Natural killer cell (primary cell): Measurements from ENCODE around the gene PRDM13. TPM values are rescaled to one million over a fixed set of nuclear protein-coding genes. Genes with fewer than 3 reads are reported as not detected.

Experiments
- ATAC-seq, 3 donors: fragments of 150-1000 bp in 2 of 3; fragments of 200-7000 bp in 1 of 3; cut with Tn5 transposase; 1 replicate in 1 of 3; 2 replicates in 2 of 3; pipeline ENCODE4 v1.10.0; 2021; ENCODE audit warnings: mild to moderate bottlenecking in 2 of 3, moderate library complexity in 2 of 3
- DNase-seq, 2 donors: peaks; one replicate each; pipeline versions ENCODE4 v3.0.0 to v3.0.0-alpha.2; 2013 to 2021; ENCODE audit warnings: mixed read lengths in 1 of 2
- H3K27ac ChIP-seq: one replicate; pipeline ENCODE4 v1.5.1; 2013; ENCODE audit warnings: mild to moderate bottlenecking, low read length
- H3K27me3 ChIP-seq: one replicate; pipeline ENCODE4 v1.6.1; 2013; ENCODE audit warnings: low read length; ENCODE audit not compliant: control insufficient read depth, insufficient read depth
- H3K36me3 ChIP-seq: one replicate; pipeline ENCODE4 v1.6.1; 2013; ENCODE audit warnings: low read length; ENCODE audit not compliant: control insufficient read depth, insufficient read depth
- H3K4me1 ChIP-seq: one replicate; pipeline ENCODE4 v1.6.1; 2013; ENCODE audit warnings: low read length; ENCODE audit not compliant: control insufficient read depth, insufficient read depth
- H3K4me3 ChIP-seq: one replicate; pipeline ENCODE4 v1.5.1; 2013; ENCODE audit warnings: low read length
- H3K9me3 ChIP-seq: one replicate; pipeline ENCODE4 v1.6.1; 2013; ENCODE audit warnings: low read length; ENCODE audit not compliant: control insufficient read depth, insufficient read depth
- H3K27ac Mint-ChIP-seq, 2 donors: one replicate each; pipeline ENCODE4 v1.8.0; 2022; ENCODE audit warnings: mild to moderate bottlenecking in 2 of 2, mixed read lengths in 2 of 2, moderate library complexity in 1 of 2
- H3K27me3 Mint-ChIP-seq, 2 donors: one replicate each; pipeline ENCODE4 v1.8.0; 2022; ENCODE audit warnings: low read depth in 2 of 2, mixed read lengths in 2 of 2
- H3K36me3 Mint-ChIP-seq: one replicate; pipeline ENCODE4 v1.8.0; 2022; ENCODE audit warnings: mixed read lengths
- H3K4me1 Mint-ChIP-seq, 2 donors: one replicate each; pipeline ENCODE4 v1.8.0; 2022; ENCODE audit warnings: mixed read lengths in 2 of 2
- H3K4me3 Mint-ChIP-seq: one replicate; pipeline ENCODE4 v1.8.0; 2022; ENCODE audit warnings: mild to moderate bottlenecking, moderate library complexity, mixed read lengths
- H3K9me3 Mint-ChIP-seq, 2 donors: one replicate each; pipeline ENCODE4 v1.8.0; 2022; ENCODE audit warnings: mixed read lengths in 2 of 2
- CTCF ChIP-seq: fragments of 200-600 bp; IDR thresholded peaks from one replicate; pipeline ENCODE4 v1.8.0; 2022; ENCODE audit warnings: antibody characterized with exemption
- WGBS: methylation state at CpG from one replicate; pipeline ENCODE4 v1.1.7; 2013; ENCODE audit warnings: missing lambda C conversion rate; ENCODE audit not compliant: insufficient coverage; 5-methylcytosine and 5-hydroxymethylcytosine counted together
- intact Hi-C: fragments of 100-400 bp; cut with micrococcal nuclease; formaldehyde crosslinking; loops from one replicate; pipeline ENCODE4 v1.14.2; 2022
- total RNA-seq, 4 donors: library from RNA; stranded (reverse); fragments of 120-200 nt in 1 of 4; gene quantifications; one replicate each; pipeline versions ENCODE4 v1.2.3 to v1.2.4, GENCODE V29; 2013 to 2022

Gene PRDM13
- total RNA-seq, 3 donors from 2014 or later (not counting 1 experiment from before 2014, with no cell fraction given) = not detected

- Histone ChIP-seq H3K4me1 (peaks cover 37% of the 10 kb centered on the region), H3K27me3 (peaks cover 74% of the 10 kb centered on the region), H3K4me3 (no peak overlapping the region), H3K36me3 (no peaks in the 10 kb centered on the region), H3K27ac (no peak overlapping the region), H3K9me3 (no peaks in the 10 kb centered on the region)
- Mint-ChIP-seq H3K27me3 (peaks cover 80 to 94% of the 10 kb centered on the region in 2 donors), H3K27ac (no peak overlapping the region), H3K9me3 (no peaks in the 10 kb centered on the region), H3K36me3 (no peaks in the 10 kb centered on the region), H3K4me1 (peaks cover 34 to 35% of the 10 kb centered on the region in 2 donors), H3K4me3 (peak overlapping the region; percentile 68)
- peak; percentile 15 to 38 (median 27) for ATAC-seq
- WGBS = 7% methylated on average over 54 of the region's 54 CpGs
- peak in 1 of 2 donors; percentile 32 for DNase-seq
- TF ChIP-seq CTCF = no peak
- intact Hi-C loops = no loop called here
Observed at GRCh38 chr6:99602520-99603420, 3.9 kb upstream of the PRDM13 start.

DNA sequence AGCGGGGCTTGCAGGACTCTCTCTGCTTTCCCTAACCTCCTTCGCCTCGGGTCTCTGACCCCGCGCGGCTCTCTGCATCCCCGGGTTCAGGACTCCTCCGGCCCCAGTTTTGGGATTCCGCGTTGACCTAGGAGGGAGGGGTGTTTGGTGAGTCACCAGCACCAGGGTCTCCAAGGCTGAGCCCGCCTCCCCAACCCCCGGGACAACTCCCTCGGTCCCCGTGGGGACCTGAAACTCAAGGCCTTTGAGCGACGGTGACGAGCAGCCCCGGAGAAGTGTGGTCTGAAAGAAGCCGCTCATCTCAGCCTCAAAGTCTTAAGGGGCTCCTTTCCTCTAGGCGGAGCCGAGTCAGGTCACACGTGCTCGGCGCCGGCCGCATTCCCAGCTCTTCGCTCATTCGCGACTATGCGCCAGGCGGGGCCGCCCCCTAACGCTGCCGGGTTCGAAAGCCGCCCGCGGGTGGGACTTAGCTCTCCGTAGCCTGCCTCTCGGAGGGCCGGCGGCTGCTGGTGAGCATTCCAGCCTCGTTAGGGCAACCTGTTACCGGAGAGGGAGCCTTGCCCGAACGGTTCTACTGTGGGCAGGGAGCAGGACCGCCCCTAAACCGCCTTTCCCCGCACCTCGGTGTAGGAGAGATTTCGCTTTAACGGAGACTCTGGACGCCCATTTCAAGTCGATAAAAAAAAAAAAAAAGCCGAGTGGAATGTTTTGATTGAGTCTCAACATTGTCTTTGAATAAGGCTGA, 3.0 kb upstream of the PRDM13 start:
- intact Hi-C loops = loop anchor here (2.0 kb wide), 1 partner anchor 13 kb away; no protein-coding TSS in a partner anchor
- H3K27ac ChIP-seq = no peak overlapping the region
- Mint-ChIP-seq H3K27me3 (peaks cover 80 to 94% of the 10 kb centered on the region in 2 donors), H3K4me1 (peaks cover 34 to 35% of the 10 kb centered on the region in 2 donors), H3K36me3 (no peaks in the 10 kb centered on the region), H3K4me3 (peak overlapping the region; percentile 80), H3K9me3 (no peaks in the 10 kb centered on the region), H3K27ac (no peak overlapping the region)
- TF ChIP-seq CTCF = no peak
- peaks cover 80% of the 10 kb centered on the region for H3K27me3 ChIP-seq
- peak overlapping the region; percentile 13 for H3K4me3 ChIP-seq
- peaks cover 38% of the 10 kb centered on the region for H3K4me1 ChIP-seq
- peak; percentile 31 to 59 (median 46) for ATAC-seq
- no peaks in the 10 kb centered on the region for H3K9me3 ChIP-seq
- WGBS = 2% methylated on average over 53 of the region's 55 CpGs
- peak in 1 of 2 donors; percentile 54 for DNase-seq
- no peaks in the 10 kb centered on the region for H3K36me3 ChIP-seq

DNA sequence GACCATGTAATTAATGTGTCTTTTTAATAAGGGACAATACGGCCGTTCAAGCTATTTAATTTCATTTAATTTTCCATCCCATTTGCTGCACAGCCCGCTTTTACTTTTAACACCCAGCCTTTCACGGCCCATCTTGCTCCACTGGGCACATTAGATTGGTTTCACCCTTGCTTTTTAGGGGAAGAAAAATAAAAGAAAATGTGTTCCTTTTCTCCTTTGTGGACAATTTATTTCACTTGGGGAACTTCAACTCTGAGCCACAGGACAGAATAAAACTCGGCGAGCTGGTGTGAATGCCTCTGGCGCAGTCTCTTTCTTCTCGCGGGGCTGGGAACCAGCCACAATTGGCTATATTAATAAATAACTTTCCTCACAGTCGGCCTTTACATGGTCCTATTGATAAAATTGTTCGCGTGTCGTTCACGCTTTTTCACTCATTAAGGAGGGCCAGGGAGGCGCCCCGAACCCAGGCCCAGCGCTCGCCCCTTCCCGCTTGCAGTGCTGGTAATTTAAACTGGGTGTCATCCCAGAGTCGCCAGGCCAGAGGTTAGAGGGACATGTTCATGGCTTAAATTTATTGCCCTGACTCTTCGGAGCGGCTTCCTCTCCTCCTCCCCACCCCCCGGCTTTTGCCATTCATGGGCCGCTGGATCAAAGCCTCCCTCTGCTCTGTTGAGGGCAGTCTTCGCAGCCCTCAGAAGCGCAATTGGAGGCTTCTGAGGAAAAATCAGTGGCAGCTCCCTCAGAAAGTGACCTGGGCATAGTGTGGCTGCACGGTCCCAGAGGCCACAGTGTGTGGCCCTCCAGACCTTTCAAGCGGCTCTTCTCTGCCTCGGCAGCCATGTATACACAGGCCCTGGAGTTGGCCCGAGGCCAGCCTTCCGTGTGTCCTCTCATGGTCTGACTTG, 2.2 kb upstream of the PRDM13 start:
- Mint-ChIP-seq H3K4me3 (peak overlapping the region; percentile 80), H3K4me1 (peaks cover 34 to 40% of the 10 kb centered on the region in 2 donors), H3K27ac (no peak overlapping the region), H3K36me3 (no peaks in the 10 kb centered on the region), H3K9me3 (no peaks in the 10 kb centered on the region), H3K27me3 (peaks cover 79 to 94% of the 10 kb centered on the region in 2 donors)
- H3K4me3 ChIP-seq = no peak overlapping the region
- peaks cover 38% of the 10 kb centered on the region for H3K4me1 ChIP-seq
- TF ChIP-seq CTCF = no peak
- intact Hi-C loops = loop anchor here (2.0 kb wide), 1 partner anchor 14 kb away; no protein-coding TSS in a partner anchor
- no peak for ATAC-seq
- H3K36me3 ChIP-seq = no peaks in the 10 kb centered on the region
- peaks cover 85% of the 10 kb centered on the region for H3K27me3 ChIP-seq
- peaks cover 4% of the 10 kb centered on the region for H3K9me3 ChIP-seq
- 18% methylated on average over 31 of the region's 31 CpGs for WGBS
- H3K27ac ChIP-seq = no peak overlapping the region
- no peak for DNase-seq
